ENCODE data around the gene STON1.
"Not testable (repeated sequence)": the region's sequence is repeated elsewhere in the genome, so short reads cannot be mapped to it uniquely, and the experiment has no call there.

Gene STON1

GRCh38 chr2:48574353-48575287, 44.7 kb downstream of the STON1 start:
- DNase-seq = no peak

GRCh38 chr2:48578313-48578712, 48.4 kb downstream of the STON1 start:
- DNase-seq = no peak

- DNase-seq = no peak
Observed at GRCh38 chr2:48583961-48584360, 54.0 kb downstream of the STON1 start.

GRCh38 chr2:48584551-48584950, 54.6 kb downstream of the STON1 start:
- DNase-seq = no peak

- DNase-seq = no peak
Observed at GRCh38 chr2:48586433-48586832, 56.5 kb downstream of the STON1 start.

- DNase-seq = no peak
Observed at GRCh38 chr2:48587560-48587959, 57.6 kb downstream of the STON1 start.

- no peak for DNase-seq
Observed at GRCh38 chr2:48587961-48588360, 58.0 kb downstream of the STON1 start.

GRCh38 chr2:48588745-48589144, 58.8 kb downstream of the STON1 start:
- DNase-seq = no peak

- peak; percentile 4 for DNase-seq
Observed at GRCh38 chr2:48589170-48589767, 59.3 kb downstream of the STON1 start.

- no peak for DNase-seq
Observed at GRCh38 chr2:48590017-48590416, 60.1 kb downstream of the STON1 start.

- no peak for DNase-seq
Observed at GRCh38 chr2:48592067-48592466, 62.1 kb downstream of the STON1 start.

- DNase-seq = not testable (repeated sequence)
Observed at GRCh38 chr2:48596751-48597150, 66.8 kb downstream of the STON1 start.

- no peak for DNase-seq
Observed at GRCh38 chr2:48597492-48597891, 67.5 kb downstream of the STON1 start.

GRCh38 chr2:48600204-48600813, 70.4 kb downstream of the STON1 start:
- peak; percentile 2 for DNase-seq

GRCh38 chr2:48600917-48601316, 71.0 kb downstream of the STON1 start:
- no peak for DNase-seq

GRCh38 chr2:48601349-48601748, 71.4 kb downstream of the STON1 start:
- peak; percentile 30 for DNase-seq

GRCh38 chr2:48605482-48606175, 75.7 kb downstream of the STON1 start:
- no peak for DNase-seq

- no peak for DNase-seq
Observed at GRCh38 chr2:48607307-48608014, 77.5 kb downstream of the STON1 start.

- no peak for DNase-seq
Observed at GRCh38 chr2:48613211-48613610, 83.3 kb downstream of the STON1 start.

- DNase-seq = not testable (repeated sequence)
Observed at GRCh38 chr2:48614581-48614980, 84.6 kb downstream of the STON1 start.

GRCh38 chr2:48617618-48618017, 87.7 kb downstream of the STON1 start, which contains the start of gene GTF2A1L:
Gene GTF2A1L, plus strand, starts transcription at chr2:48617856. Its CDS starts 19 bp downstream, at chr2:48617875.
- no peak for DNase-seq

GRCh38 chr2:48619526-48619925, 89.6 kb downstream of the STON1 start:
- DNase-seq = no peak

All from NCI-H1092 (cell line).